NCI-H146 treated with DMSO at 0.1 percent for 48 hours (cell line): ENCODE measurements around the gene FGD4.
"Not testable (repeated sequence)": the region's sequence is repeated elsewhere in the genome, so short reads cannot be mapped to it uniquely, and the experiment has no call there.

ENCODE experiments used
- DNase-seq: peaks from one replicate; lab custom pipeline; 2025; ENCODE audit not compliant: unreplicated experiment; lab: John Stamatoyannopoulos, UW

Gene FGD4

GRCh38 chr12:32548691-32549281 lies 149.4 kb downstream of the FGD4 start:
- DNase-seq: no peak

GRCh38 chr12:32549675-32550079 lies 150.3 kb downstream of the FGD4 start:
- DNase-seq: no peak

- no peak for DNase-seq
Observed at GRCh38 chr12:32551058-32551457, 151.7 kb downstream of the FGD4 start.

- DNase-seq: no peak
Observed at GRCh38 chr12:32558903-32559302, 159.5 kb downstream of the FGD4 start.

GRCh38 chr12:32559434-32559833 lies 160.1 kb downstream of the FGD4 start:
- DNase-seq: no peak

- no peak for DNase-seq
Observed at GRCh38 chr12:32560520-32560919, 161.2 kb downstream of the FGD4 start.

- DNase-seq: no peak
Observed at GRCh38 chr12:32561931-32562341, 162.6 kb downstream of the FGD4 start.

GRCh38 chr12:32562413-32562812 lies 163.1 kb downstream of the FGD4 start:
- not testable (repeated sequence) for DNase-seq

- no peak for DNase-seq
Observed at GRCh38 chr12:32566663-32567295, 167.4 kb downstream of the FGD4 start.

GRCh38 chr12:32567296-32567674 lies 167.9 kb downstream of the FGD4 start:
- DNase-seq: no peak

GRCh38 chr12:32568228-32568627 lies 168.9 kb downstream of the FGD4 start:
- DNase-seq: peak; percentile 77

- DNase-seq: no peak
Observed at GRCh38 chr12:32569259-32569658, 169.9 kb downstream of the FGD4 start.

- DNase-seq: no peak
Observed at GRCh38 chr12:32574585-32574984, 175.2 kb downstream of the FGD4 start.

- DNase-seq: no peak
Observed at GRCh38 chr12:32577328-32577727, 178.0 kb downstream of the FGD4 start.

GRCh38 chr12:32583534-32583933 lies 184.2 kb downstream of the FGD4 start:
- no peak for DNase-seq

GRCh38 chr12:32585680-32586079 lies 186.3 kb downstream of the FGD4 start:
- no peak for DNase-seq

GRCh38 chr12:32586390-32586789 lies 187.0 kb downstream of the FGD4 start:
- no peak for DNase-seq

GRCh38 chr12:32587581-32588495 lies 188.5 kb downstream of the FGD4 start:
- no peak for DNase-seq

- DNase-seq: no peak
Observed at GRCh38 chr12:32588604-32589003, 189.2 kb downstream of the FGD4 start.

- DNase-seq: no peak
Observed at GRCh38 chr12:32589165-32589865, 190.0 kb downstream of the FGD4 start.

GRCh38 chr12:32595251-32595650 lies 195.9 kb downstream of the FGD4 start:
- no peak for DNase-seq
